GM18519 (cell line): ENCODE measurements around the gene MORC1.
"Not testable (repeated sequence)": the region's sequence is repeated elsewhere in the genome, so short reads cannot be mapped to it uniquely, and the experiment has no call there.

Source experiments
- ATAC-seq: cut with Tn5 transposase; IDR thresholded peaks from one replicate; pipeline ENCODE4 v1.9.1; 2021; ENCODE audit warnings: mild to moderate bottlenecking, moderate library complexity; ENCODE audit not compliant: unreplicated experiment, low FRiP score

Gene MORC1

GRCh38 chr3:109112946-109113760 is 4.8 kb downstream of the MORC1 start:
- no peak for ATAC-seq

- no peak for ATAC-seq
Observed at GRCh38 chr3:109109574-109109973, 8.4 kb downstream of the MORC1 start.

- ATAC-seq = peak; percentile 54
Observed at GRCh38 chr3:109098079-109098644, 19.8 kb downstream of the MORC1 start.

- ATAC-seq = no peak
Observed at GRCh38 chr3:109095166-109095565, 22.8 kb downstream of the MORC1 start.

- no peak for ATAC-seq
Observed at GRCh38 chr3:109093561-109093960, 24.4 kb downstream of the MORC1 start.

- no peak for ATAC-seq
Observed at GRCh38 chr3:109091846-109092245, 26.1 kb downstream of the MORC1 start.

- ATAC-seq = no peak
Observed at GRCh38 chr3:109089265-109089664, 28.7 kb downstream of the MORC1 start.

- ATAC-seq = peak; percentile 97
Observed at GRCh38 chr3:109081746-109082510, 36.0 kb downstream of the MORC1 start.

- not testable (repeated sequence) for ATAC-seq
Observed at GRCh38 chr3:109080090-109080489, 37.8 kb downstream of the MORC1 start.

GRCh38 chr3:109073116-109073515 is 44.8 kb downstream of the MORC1 start:
- no peak for ATAC-seq

GRCh38 chr3:109072194-109072593 is 45.7 kb downstream of the MORC1 start:
- peak; percentile 73 for ATAC-seq

- ATAC-seq = peak; percentile 30
Observed at GRCh38 chr3:109071350-109072142, 46.4 kb downstream of the MORC1 start.

- no peak for ATAC-seq
Observed at GRCh38 chr3:109070211-109070610, 47.7 kb downstream of the MORC1 start.

GRCh38 chr3:109066864-109067263 is 51.1 kb downstream of the MORC1 start:
- ATAC-seq = no peak

GRCh38 chr3:109059264-109059663 is 58.7 kb downstream of the MORC1 start:
- peak; percentile 89 for ATAC-seq

GRCh38 chr3:109057616-109058015 is 60.3 kb downstream of the MORC1 start:
- ATAC-seq = no peak

- no peak for ATAC-seq
Observed at GRCh38 chr3:109057056-109057455, 60.9 kb downstream of the MORC1 start.

- ATAC-seq = peak; percentile 62
Observed at GRCh38 chr3:109050591-109051167, 67.3 kb downstream of the MORC1 start.

GRCh38 chr3:109047366-109047765 is 70.6 kb downstream of the MORC1 start:
- ATAC-seq = no peak
